GM10847 (cell line): ENCODE results near the gene PGA4.

Experiments used
- POLR2A ChIP-seq: IDR thresholded peaks from 2 replicates; pipeline ENCODE4 v1.6.1; 2011; ENCODE audit not compliant: insufficient read length; ENCODE audit errors: extremely low read depth

Gene PGA4

DNA sequence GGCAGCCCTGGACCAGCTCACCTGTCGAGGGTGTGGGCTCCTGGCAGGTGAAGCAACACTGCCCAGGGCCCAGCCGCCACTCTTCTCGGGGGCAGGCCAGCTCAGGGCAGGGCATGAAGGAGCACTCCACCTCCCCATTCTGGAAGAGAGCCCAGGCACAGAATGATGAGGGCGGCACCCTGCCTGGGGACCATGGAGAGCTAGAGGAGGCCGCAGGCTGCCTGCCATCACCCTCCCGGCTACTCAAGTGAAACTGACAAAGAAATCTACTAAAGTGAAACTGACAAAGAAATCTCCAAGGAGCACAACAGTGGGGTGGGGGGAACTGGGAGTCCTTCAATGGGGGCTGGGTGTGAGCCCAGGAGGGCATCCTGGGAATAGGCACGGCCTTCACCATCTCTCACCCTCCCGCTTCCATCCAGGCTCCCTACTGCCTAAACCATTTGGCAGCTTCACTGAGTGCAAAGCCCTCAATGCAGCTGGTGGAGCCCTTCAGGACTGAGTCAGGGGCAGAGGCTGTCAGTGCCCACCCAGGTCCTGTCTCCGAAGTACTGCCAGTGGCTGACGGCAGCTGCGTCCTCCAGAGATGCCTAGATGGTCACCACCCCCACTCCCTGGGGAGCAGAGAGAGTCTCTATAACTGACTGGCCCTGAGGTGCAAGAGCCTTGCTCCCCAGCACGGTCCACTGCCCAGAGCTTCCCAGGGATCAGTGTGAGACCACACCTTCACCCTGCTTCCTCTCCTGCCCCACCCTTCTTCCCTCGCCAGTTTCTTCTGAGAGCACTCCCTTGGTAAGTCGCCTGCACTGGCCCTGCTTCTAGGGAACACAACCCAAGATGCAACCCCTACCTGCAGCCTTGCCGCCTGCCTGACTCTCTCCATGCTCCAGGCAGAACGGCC, 51.3 kb downstream of the PGA4 start:
- no peak for TF ChIP-seq POLR2A

DNA sequence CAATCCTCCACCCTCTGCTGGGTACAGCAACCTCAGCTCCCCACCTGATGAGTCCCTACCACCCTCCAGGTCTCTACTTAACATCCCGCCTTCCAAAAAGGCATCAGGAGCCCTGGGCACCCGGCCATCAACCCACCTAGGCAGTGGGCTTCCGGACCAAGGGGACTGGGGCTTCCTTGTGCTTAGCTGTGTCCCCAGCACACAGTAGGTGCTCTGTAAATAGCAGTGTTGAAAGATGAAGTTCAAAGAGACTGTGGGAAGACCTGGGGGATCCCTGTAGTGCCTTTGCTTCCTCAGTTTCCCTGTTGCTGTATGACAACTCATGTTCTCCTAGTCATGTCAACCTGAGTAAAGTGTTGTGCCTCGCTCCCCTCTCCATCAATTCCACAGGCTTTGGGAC, 51.9 kb downstream of the PGA4 start:
- TF ChIP-seq POLR2A: no peak

- TF ChIP-seq POLR2A: no peak
These were observed 53.0 kb downstream of the PGA4 start for GRCh38 chr11:61275191-61275590.

GRCh38 chr11:61277186-61278000, 55.2 kb downstream of the PGA4 start:
- no peak for TF ChIP-seq POLR2A

DNA sequence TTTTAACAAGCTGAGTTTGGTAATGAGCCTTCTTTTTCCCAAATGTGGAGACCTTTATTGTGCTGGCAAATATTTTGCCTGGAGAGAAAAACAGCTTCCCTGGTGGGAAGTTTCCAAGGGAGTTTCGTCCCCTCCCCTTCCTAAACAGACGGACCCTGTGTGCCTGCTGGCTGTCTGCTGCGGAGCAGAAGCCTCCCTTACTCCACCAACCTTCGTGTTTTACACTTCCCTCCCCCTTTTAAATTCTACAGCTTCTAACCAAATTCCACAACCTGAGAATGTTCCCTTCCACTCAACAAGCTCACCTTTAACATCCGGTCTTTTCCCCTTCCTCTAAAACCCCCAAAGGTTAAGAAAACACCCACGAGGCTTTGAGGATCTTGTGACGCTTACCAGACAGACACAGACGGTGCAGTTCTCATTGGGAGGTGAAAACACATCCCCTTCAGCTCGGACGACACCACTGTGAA, 55.9 kb downstream of the PGA4 start:
- no peak for TF ChIP-seq POLR2A

DNA sequence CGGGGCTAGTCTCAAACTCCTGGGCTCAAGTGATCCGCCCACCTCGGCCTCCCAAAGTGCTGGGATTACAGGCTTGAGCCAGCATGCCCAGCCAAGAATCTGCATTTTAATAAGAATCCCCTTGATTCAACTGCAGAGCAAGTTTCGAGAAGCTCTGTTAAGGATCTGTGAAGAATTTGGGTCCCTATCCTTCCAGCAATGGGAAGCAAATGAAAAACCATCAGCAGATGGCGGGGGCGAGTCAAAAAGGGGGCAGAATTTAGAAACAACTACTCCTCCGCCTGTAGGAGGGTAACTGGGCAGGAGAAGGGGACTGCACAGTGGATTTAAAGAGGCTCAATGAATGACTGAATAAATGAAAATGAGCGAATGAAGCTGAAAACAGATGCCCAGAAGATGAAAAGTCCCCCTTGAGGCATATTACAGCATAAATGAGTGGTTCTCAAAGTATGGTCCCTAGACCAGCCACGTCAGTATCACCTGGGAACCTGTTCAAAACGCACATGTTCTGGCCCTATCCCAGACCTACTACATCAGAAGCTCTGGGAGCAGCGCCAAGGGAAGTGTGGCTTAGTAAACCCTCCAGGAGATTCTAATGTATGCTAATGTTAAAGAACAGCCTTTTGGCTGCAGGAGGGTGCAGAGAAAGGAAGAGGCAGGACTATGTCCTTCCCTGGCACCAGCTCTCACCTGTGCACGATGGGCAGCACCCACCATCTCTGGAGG, 58.0 kb downstream of the PGA4 start:
- no peak for TF ChIP-seq POLR2A

- TF ChIP-seq POLR2A: no peak
These were observed 58.9 kb downstream of the PGA4 start for GRCh38 chr11:61280883-61281580.
